Activated effector memory CD4-positive, alpha-beta T cell treated with Interleukin-2 at 50 U/mL for 16 hours (primary cell): ENCODE data around the gene SETBP1.

Source experiments
- DNase-seq: peaks from one replicate; pipeline ENCODE4 v3.0.0-alpha.2; 2020

The SETBP1 gene

GRCh38 chr18:45054636-45055035, 373.9 kb downstream of the SETBP1 start:
- no peak for DNase-seq

- no peak for DNase-seq
Measured at GRCh38 chr18:45055811-45056210, 375.1 kb downstream of the SETBP1 start.

GRCh38 chr18:45056926-45057325, 376.2 kb downstream of the SETBP1 start:
- DNase-seq, result no peak

GRCh38 chr18:45057955-45058600, 377.4 kb downstream of the SETBP1 start:
- DNase-seq, result no peak

GRCh38 chr18:45059695-45060094, 379.0 kb downstream of the SETBP1 start:
- no peak for DNase-seq

GRCh38 chr18:45060102-45060501, 379.4 kb downstream of the SETBP1 start:
- no peak for DNase-seq

- DNase-seq, result no peak
Measured at GRCh38 chr18:45061359-45061758, 380.7 kb downstream of the SETBP1 start.

GRCh38 chr18:45063246-45064038, 382.8 kb downstream of the SETBP1 start:
- DNase-seq, result no peak

- no peak for DNase-seq
Measured at GRCh38 chr18:45066210-45066609, 385.5 kb downstream of the SETBP1 start.

- no peak for DNase-seq
Measured at GRCh38 chr18:45066886-45067285, 386.2 kb downstream of the SETBP1 start.

- no peak for DNase-seq
Measured at GRCh38 chr18:45068400-45069094, 387.9 kb downstream of the SETBP1 start.

GRCh38 chr18:45069546-45069945, 388.9 kb downstream of the SETBP1 start:
- no peak for DNase-seq

GRCh38 chr18:45071956-45072355, 391.3 kb downstream of the SETBP1 start:
- no peak for DNase-seq

- no peak for DNase-seq
Measured at GRCh38 chr18:45073556-45073955, 392.9 kb downstream of the SETBP1 start.

GRCh38 chr18:45081566-45082181, 401.0 kb downstream of the SETBP1 start:
- DNase-seq, result no peak

- no peak for DNase-seq
Measured at GRCh38 chr18:45083226-45083855, 402.7 kb downstream of the SETBP1 start.

GRCh38 chr18:45084206-45084605, 403.5 kb downstream of the SETBP1 start:
- no peak for DNase-seq

- no peak for DNase-seq
Measured at GRCh38 chr18:45085916-45086624, 405.4 kb downstream of the SETBP1 start.

- DNase-seq, result no peak
Measured at GRCh38 chr18:45086777-45087176, 406.1 kb downstream of the SETBP1 start.

- DNase-seq, result no peak
Measured at GRCh38 chr18:45090526-45091140, 409.9 kb downstream of the SETBP1 start.

- no peak for DNase-seq
Measured at GRCh38 chr18:45100321-45101105, 419.8 kb downstream of the SETBP1 start.
